Neural progenitor cell (in vitro differentiated cells): ENCODE data around the gene GMIP.

Experiments
- EZH2 ChIP-seq: fragments of 200-600 bp; sonication (generic); IDR thresholded peaks from 2 replicates; pipeline ENCODE4 v1.6.1; 2017; ENCODE audit warnings: antibody characterized with exemption, mild to moderate bottlenecking, moderate library complexity
- TF ChIP-seq, protein P1 (sequence below): fragments of 200-600 bp; sonication (generic); IDR thresholded peaks from 2 replicates; pipeline ENCODE4 v1.5.1; 2017; ENCODE audit warnings: antibody characterized with exemption, mild to moderate bottlenecking

DNA sequence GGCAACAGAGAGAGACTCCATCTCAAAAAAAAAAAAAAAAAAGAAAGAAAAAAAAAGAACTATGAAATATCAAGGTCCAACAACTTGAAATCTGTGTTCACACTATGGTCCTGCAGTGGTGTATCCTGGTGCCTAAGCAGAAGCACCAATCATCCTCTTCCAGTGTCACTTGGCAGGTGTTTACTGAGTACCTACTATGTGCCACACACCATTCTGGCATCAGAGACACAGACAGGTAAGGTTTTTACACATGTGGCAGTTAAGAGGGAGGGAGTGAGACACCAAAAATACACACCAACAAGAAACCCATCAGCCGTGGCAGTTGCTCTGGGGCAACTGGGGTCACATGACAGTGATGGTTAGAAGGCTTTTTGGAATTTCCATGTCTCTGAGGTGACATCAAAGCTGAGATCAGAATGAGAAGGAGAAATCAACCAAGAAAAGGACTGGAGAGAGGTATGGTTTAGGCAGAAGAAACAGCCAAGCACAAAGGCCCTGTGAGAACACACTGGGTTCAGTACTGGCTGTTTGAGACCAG lies 42.6 kb downstream of the GMIP start:
- TF ChIP-seq, protein P1, sequence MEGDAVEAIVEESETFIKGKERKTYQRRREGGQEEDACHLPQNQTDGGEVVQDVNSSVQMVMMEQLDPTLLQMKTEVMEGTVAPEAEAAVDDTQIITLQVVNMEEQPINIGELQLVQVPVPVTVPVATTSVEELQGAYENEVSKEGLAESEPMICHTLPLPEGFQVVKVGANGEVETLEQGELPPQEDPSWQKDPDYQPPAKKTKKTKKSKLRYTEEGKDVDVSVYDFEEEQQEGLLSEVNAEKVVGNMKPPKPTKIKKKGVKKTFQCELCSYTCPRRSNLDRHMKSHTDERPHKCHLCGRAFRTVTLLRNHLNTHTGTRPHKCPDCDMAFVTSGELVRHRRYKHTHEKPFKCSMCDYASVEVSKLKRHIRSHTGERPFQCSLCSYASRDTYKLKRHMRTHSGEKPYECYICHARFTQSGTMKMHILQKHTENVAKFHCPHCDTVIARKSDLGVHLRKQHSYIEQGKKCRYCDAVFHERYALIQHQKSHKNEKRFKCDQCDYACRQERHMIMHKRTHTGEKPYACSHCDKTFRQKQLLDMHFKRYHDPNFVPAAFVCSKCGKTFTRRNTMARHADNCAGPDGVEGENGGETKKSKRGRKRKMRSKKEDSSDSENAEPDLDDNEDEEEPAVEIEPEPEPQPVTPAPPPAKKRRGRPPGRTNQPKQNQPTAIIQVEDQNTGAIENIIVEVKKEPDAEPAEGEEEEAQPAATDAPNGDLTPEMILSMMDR: no peak
- no peak for TF ChIP-seq EZH2
